Measurements from ENCODE around the gene SLC12A1.

Gene SLC12A1

DNA sequence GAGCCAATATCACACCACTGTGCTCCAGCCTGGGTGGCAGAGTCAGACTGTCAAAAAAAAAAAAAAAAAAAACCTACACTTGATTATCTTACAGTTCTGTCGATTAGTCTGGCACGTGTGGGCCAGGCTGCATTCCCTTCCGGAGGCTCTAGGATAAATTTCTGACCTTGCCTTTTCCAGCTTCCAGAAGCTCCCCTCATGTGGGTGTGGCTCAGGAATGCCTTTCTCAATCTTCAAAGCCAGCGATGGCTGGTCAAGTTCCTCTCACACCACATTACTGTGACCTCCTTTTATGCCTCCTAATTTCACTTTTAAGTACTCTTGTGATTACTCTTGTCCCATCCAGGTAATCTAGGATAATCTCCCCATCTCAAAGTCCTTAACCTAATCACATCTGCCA is 66.9 kb downstream of the SLC12A1 start:
- H3K27me3 Mint-ChIP-seq: peaks cover 5% of the 10 kb centered on the region
- no peaks in the 10 kb centered on the region for H3K36me3 Mint-ChIP-seq (ENCODE audit: low read depth)
- no peak overlapping the region for H3K27ac Mint-ChIP-seq
- H3K4me1 Mint-ChIP-seq (ENCODE audit: low read depth): no peaks in the 10 kb centered on the region
- no peak overlapping the region for H3K4me3 Mint-ChIP-seq
- H3K9me3 Mint-ChIP-seq: no peaks in the 10 kb centered on the region

DNA sequence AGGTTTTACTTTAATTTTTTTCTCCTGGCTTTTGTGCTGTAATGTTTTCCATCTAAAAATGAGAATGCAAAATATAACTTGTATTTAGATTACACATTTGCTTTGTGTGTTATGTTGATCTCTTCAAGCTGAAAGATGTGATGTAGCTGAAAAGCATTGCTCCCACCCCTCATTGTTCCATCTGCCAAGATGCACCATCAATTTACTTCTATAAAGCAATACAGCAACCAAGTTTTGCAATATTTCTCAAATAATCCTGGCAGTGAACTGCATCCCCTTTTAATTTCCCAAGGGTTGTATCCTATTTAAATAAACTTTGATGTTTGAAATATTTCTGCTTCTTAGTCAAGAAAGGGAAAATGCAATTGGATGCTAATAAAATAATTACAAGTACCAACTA is 72.6 kb downstream of the SLC12A1 start:
- Mint-ChIP-seq H3K27me3 (no peaks in the 10 kb centered on the region), H3K27ac (no peak overlapping the region), H3K36me3 (ENCODE audit: low read depth) (no peaks in the 10 kb centered on the region), H3K4me3 (no peak overlapping the region), H3K9me3 (no peaks in the 10 kb centered on the region), H3K4me1 (ENCODE audit: low read depth) (no peaks in the 10 kb centered on the region)

DNA sequence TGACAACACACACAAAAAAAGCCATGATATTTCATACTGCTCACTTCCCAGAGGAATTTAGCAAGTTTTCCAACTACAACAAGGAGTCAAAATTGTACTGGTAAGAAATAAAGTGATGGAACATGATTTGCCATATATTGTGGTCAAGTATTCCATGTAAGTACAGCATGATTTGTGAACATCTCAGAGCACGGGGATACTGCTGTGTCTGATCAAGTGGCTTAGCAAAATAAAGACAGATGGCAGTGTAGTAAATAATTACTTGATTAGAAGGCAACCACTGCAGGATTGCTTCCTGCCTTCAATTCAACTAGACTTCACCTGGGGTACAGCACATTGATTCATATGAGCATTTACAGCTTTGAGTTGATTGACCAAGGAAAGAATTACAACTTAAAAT is 73.5 kb downstream of the SLC12A1 start:
- Mint-ChIP-seq H3K27ac (no peak overlapping the region), H3K4me3 (no peak overlapping the region), H3K4me1 (ENCODE audit: low read depth) (no peaks in the 10 kb centered on the region), H3K36me3 (ENCODE audit: low read depth) (no peaks in the 10 kb centered on the region), H3K9me3 (no peaks in the 10 kb centered on the region), H3K27me3 (no peaks in the 10 kb centered on the region)

DNA sequence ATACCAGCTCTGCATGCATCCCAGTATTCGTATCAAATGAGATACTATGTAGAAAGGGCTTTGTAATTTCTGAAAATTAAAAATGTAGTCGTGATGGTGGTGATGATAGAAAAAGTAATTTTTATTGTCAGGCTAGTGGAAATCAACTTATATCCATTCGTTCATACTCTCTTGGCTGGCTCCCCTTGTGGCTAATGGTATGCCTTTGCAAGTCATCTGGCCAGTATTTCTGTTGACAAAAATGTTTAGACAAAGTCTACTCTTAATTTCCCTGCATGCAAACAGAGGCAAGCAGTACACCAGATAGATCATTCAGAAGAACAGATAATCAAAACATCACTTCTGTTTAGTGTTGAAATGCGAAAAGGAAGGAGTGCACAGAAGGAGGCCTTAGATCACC is 75.6 kb downstream of the SLC12A1 start:
- Mint-ChIP-seq H3K27me3 (no peaks in the 10 kb centered on the region), H3K9me3 (no peaks in the 10 kb centered on the region), H3K4me3 (no peak overlapping the region), H3K4me1 (ENCODE audit: low read depth) (no peaks in the 10 kb centered on the region), H3K36me3 (ENCODE audit: low read depth) (no peaks in the 10 kb centered on the region), H3K27ac (no peak overlapping the region)

DNA sequence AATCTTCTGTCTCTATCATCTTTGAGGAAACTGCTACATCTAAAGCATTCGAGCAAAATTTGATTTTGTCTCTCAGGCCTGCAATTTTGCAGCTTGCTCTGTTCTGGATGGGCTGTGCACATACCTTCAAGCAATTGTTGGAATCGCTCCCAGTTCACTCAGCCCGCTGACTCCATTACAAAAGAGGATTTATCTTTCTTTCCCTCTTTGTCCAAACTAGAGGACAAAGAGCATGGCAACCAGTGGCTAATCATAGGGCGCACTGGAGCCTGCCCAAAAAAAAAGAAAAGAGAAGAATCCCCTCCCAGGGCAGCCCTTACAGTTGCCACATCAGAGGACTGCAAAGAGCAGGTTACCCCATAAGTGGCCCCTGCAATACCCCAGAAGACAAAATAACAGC is 76.1 kb downstream of the SLC12A1 start:
- no peak overlapping the region for H3K27ac Mint-ChIP-seq
- no peak overlapping the region for H3K4me3 Mint-ChIP-seq
- H3K9me3 Mint-ChIP-seq: no peaks in the 10 kb centered on the region
- H3K36me3 Mint-ChIP-seq (ENCODE audit: low read depth): no peaks in the 10 kb centered on the region
- H3K4me1 Mint-ChIP-seq (ENCODE audit: low read depth): no peaks in the 10 kb centered on the region
- H3K27me3 Mint-ChIP-seq: no peaks in the 10 kb centered on the region

DNA sequence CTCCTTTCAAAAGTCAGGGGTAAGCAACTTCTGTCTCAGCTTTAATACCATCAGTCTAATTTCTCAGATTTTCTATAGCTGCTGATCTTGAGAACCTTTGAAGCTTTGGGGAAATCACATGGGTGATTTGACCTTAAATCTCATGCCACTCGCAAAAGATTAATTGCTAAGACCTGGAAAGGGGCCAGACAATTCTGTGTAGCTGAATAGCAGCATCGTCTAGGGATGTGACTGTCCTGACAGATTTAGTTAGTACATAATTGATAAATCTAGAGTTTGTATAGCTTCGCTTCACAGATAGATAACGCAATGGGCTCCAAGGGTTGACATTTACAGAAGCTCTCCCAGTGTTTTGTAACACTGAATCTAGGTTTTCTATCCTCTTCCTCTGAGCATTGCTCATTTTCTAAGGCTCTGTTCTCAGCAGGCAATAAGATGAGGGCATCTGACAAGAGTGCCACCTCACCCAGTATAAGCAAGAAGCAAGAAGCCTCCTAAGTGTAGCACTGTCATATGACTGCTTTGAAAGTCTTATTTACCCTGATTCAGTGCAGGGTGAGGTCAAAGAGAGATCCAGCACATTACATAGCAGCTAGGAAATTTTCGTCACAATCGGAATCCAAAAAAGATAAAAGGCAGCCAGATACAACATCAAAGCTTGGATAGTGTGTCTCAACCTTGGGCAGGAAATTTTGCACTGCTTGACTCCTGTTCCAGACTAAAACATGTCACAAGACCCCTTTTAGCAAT is 77.5 kb downstream of the SLC12A1 start:
- H3K9me3 Mint-ChIP-seq: no peaks in the 10 kb centered on the region
- no peak overlapping the region for H3K4me3 Mint-ChIP-seq
- H3K4me1 Mint-ChIP-seq (ENCODE audit: low read depth): no peaks in the 10 kb centered on the region
- no peaks in the 10 kb centered on the region for H3K27me3 Mint-ChIP-seq
- H3K27ac Mint-ChIP-seq: no peak overlapping the region
- H3K36me3 Mint-ChIP-seq (ENCODE audit: low read depth): no peaks in the 10 kb centered on the region

DNA sequence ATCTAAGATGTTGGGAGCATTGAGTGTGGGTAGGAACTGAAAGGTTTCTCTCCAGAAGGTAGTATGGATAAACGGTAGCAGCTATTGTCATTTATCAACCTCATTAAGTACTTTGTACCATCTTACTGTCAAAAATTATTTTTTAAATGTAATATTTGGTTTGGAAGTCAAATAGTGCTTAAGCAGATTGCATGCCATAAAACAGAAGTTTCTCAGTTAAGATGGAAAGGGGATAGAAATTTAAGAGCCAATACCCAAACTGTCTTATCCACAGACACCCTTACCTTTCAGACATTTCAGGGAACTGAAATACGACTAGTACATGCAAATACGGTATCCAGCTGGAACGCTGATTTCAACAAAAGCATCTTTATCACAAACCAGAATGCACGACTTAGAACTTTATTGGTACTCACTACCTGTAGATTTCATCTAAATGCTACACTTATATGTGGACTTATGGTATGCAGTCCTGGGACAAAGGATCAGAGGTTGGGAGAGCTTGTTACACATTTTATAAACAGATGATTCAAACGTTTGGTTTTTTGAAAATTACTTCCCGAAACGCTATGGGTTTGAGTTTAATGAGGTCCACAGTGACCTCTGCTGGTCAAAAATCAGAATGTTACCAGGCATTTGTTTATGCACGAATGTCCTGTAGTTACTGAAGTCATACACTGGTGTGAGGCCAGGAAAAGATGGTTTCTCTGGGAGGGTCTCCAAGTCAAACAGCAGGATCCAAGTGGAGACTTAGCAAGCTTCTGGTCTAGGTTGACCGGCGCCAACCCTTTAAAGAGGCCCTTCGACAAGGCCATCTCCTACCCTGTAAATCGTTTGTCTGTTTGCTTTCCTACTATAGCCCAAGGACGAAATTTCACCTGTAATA is 79.5 kb downstream of the SLC12A1 start:
- H3K27me3 Mint-ChIP-seq: no peaks in the 10 kb centered on the region
- H3K9me3 Mint-ChIP-seq: no peaks in the 10 kb centered on the region
- no peaks in the 10 kb centered on the region for H3K36me3 Mint-ChIP-seq (ENCODE audit: low read depth)
- no peak overlapping the region for H3K4me3 Mint-ChIP-seq
- H3K27ac Mint-ChIP-seq: no peak overlapping the region
- H3K4me1 Mint-ChIP-seq (ENCODE audit: low read depth): no peaks in the 10 kb centered on the region

DNA sequence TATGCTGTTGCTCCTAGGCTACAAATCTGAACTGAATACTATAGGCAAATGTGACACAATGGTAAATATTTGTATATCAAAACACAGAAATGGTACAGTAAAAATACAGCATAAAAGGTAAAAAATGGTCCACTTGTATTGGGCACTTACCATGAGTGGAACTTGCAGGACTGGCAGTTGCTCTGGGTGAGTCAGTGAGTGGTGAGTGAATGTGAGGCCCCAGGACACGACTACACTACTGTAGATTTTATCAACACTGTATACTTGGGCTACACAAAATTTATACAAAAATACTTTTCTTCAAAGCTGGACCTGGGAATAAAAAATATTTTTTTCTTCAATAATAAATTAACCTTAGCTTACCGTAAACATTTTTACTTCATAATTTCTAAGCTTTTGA is 83.5 kb downstream of the SLC12A1 start:
- no peaks in the 10 kb centered on the region for H3K36me3 Mint-ChIP-seq (ENCODE audit: low read depth)
- no peak overlapping the region for H3K4me3 Mint-ChIP-seq
- no peak overlapping the region for H3K27ac Mint-ChIP-seq
- H3K27me3 Mint-ChIP-seq: no peaks in the 10 kb centered on the region
- no peaks in the 10 kb centered on the region for H3K4me1 Mint-ChIP-seq (ENCODE audit: low read depth)
- H3K9me3 Mint-ChIP-seq: no peaks in the 10 kb centered on the region

DNA sequence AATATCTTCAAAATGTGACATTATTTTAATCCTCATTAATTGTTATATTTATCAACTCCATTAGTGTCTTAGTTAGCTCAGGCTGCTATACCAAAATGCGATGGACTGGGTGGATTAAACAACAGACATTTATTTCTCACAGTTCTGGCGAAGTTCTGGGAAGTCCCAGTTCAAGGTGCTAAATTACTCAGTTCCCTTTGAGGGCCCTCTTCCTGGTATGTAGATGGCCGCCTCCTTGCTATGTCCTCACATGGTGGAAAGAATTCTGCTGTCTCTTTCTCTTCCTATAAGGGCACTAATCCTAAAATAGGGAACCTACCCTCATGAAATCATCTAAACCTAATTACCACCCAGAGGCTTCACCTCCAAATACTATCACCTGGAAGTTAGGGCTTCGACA is 86.4 kb downstream of the SLC12A1 start:
- no peaks in the 10 kb centered on the region for H3K36me3 Mint-ChIP-seq (ENCODE audit: low read depth)
- H3K27ac Mint-ChIP-seq: no peak overlapping the region
- no peaks in the 10 kb centered on the region for H3K4me1 Mint-ChIP-seq (ENCODE audit: low read depth)
- no peaks in the 10 kb centered on the region for H3K27me3 Mint-ChIP-seq
- H3K4me3 Mint-ChIP-seq: no peak overlapping the region
- H3K9me3 Mint-ChIP-seq: no peaks in the 10 kb centered on the region

DNA sequence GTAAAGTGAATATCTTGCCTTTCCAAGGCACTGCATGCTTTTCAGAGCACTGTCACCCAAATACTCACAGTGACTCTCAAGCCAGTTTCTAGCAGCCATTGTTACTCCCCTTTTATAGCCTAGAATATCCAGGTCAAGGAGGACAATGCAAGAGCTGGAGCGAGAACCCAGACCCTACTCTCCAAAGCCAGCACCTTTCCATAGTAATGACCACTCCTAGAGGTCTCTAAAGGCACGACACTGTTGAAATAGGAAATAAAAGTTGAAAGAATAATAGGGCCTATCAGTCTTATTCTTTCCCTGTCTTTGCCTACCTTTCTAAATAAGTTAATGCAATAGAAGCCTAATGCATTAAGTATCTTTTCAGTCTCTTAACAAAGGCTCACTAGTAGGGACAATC is 91.6 kb downstream of the SLC12A1 start:
- H3K9me3 Mint-ChIP-seq: no peaks in the 10 kb centered on the region
- no peak overlapping the region for H3K4me3 Mint-ChIP-seq
- H3K27ac Mint-ChIP-seq: no peak overlapping the region
- H3K36me3 Mint-ChIP-seq (ENCODE audit: low read depth): no peaks in the 10 kb centered on the region
- H3K4me1 Mint-ChIP-seq (ENCODE audit: low read depth): no peaks in the 10 kb centered on the region
- H3K27me3 Mint-ChIP-seq: no peaks in the 10 kb centered on the region

DNA sequence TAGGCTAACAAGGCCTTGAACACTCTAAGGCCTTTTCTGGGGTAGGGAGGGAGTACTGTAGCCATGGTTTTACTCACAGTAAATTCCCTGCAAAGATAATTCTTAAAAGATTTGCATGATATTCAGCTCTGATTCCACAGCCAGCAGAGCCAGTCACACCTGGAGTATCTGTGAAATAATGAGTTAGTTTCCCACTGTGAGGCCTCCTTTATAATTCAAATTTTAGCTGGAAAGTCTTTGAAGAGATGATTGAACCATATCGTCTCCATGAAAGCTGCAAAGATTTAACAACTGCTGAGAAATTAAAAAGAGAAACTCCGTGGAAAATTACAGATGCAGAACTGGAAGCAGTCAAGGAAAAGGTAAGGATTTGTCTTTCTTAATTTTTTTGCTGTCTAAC is 92.8 kb downstream of the SLC12A1 start:
- Mint-ChIP-seq H3K36me3 (ENCODE audit: low read depth) (no peaks in the 10 kb centered on the region), H3K4me3 (no peak overlapping the region), H3K4me1 (ENCODE audit: low read depth) (no peaks in the 10 kb centered on the region), H3K9me3 (no peaks in the 10 kb centered on the region), H3K27ac (no peak overlapping the region), H3K27me3 (no peaks in the 10 kb centered on the region)

DNA sequence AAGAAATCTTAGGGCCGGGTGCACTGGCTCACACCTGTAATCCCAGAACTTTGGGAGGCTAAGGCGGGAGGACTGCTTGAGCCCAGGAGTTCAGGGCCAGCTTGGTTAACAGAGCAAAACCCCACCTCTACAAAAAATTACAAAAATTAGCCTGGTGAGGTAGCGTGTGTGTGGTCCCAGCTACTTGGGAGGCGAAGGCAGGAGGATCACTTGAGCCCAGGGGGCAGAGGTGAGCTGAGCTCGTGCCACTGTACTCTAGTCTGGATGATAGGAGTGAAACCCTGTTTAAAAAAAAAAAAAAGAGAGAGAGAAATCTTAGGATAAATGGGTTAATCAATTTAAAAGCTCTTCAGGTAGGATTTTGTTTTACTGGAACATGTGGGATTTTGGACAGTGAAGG is 93.9 kb downstream of the SLC12A1 start:
- no peak overlapping the region for H3K27ac Mint-ChIP-seq
- H3K36me3 Mint-ChIP-seq (ENCODE audit: low read depth): no peaks in the 10 kb centered on the region
- no peak overlapping the region for H3K4me3 Mint-ChIP-seq
- no peaks in the 10 kb centered on the region for H3K9me3 Mint-ChIP-seq
- H3K27me3 Mint-ChIP-seq: no peaks in the 10 kb centered on the region
- no peaks in the 10 kb centered on the region for H3K4me1 Mint-ChIP-seq (ENCODE audit: low read depth)

DNA sequence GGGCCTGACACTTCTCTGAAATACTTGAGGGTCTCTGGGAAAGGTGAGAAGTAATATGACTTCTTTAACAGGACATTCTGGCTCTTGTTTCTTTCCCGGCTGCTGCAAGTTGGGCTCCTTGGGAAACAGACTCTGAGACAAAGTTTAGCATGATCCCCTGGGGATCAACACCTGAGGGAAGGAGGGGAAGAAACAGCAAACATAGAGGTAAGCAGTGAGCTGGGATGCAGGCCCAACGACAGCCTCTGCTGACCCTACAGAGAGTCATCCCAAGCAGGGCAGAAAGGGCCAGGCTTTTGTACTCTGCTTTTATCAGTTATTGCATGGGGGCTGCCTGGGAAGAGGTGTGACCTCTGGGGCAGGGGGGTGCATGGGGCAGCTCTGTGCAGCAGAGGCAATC is 98.3 kb downstream of the SLC12A1 start:
- Mint-ChIP-seq H3K27me3 (no peaks in the 10 kb centered on the region), H3K4me1 (ENCODE audit: low read depth) (no peaks in the 10 kb centered on the region), H3K27ac (no peak overlapping the region), H3K9me3 (no peaks in the 10 kb centered on the region), H3K4me3 (no peak overlapping the region), H3K36me3 (ENCODE audit: low read depth) (no peaks in the 10 kb centered on the region)

DNA sequence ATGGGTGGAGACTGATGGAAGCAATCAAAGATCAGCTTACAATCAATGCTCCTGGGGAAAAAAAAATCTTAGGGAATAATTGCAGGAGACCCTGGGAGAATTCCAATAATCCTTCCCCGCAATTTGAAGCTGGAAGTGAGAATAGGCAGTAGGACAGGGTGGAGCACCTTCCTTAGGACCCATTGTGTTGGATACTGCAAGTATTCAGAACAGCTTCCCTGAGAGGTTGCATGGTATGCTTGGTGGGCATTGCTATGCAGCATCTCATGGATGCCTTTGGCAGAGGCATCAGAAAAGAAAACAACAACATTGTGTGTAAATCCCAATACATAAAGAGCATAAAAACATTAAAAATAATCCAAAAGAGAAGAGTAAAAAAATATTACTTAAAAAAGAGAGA is 100.5 kb downstream of the SLC12A1 start:
- Mint-ChIP-seq H3K4me1 (ENCODE audit: low read depth) (no peaks in the 10 kb centered on the region), H3K36me3 (ENCODE audit: low read depth) (no peaks in the 10 kb centered on the region), H3K27me3 (no peaks in the 10 kb centered on the region), H3K9me3 (no peaks in the 10 kb centered on the region), H3K27ac (no peak overlapping the region), H3K4me3 (no peak overlapping the region)

DNA sequence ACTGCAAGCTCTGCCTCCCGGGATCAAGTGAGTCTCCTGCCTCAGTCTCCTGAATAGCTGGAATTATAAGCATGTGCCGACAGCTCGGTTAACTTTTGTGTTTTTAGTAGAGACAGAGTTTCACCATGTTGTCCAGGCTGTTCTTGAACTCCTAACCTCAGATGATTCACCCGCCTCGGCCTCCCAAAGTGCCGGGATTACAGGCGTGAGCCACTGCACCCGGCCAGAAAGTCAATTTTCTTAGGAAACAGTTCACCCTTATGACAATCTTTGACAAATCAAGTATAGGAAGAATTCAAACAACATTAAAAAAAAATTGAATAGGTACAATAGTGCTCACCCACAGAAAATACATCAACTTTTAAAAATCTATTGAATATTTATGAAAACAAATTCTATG is 101.5 kb downstream of the SLC12A1 start:
- Mint-ChIP-seq H3K27me3 (no peaks in the 10 kb centered on the region), H3K4me1 (ENCODE audit: low read depth) (no peaks in the 10 kb centered on the region), H3K27ac (no peak overlapping the region), H3K36me3 (ENCODE audit: low read depth) (no peaks in the 10 kb centered on the region), H3K4me3 (no peak overlapping the region), H3K9me3 (no peaks in the 10 kb centered on the region)

DNA sequence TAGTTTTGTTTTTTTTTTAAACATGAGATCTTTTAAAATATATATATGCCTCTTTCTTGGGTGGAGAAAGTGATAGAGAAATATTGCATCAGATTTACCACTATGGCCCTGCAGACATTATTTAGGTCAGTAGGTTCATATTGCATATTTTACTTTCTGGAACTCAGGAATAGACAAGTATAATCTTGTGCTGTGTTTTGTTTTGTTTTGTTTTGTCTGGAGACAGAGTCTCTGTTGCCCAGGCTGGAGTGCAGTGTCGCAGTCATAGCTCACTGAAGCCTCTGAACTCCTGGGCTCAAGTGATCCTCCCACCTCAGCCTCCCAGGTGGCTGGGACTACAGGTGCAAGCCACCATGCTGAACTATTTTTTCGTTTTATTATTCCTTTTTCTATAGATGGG is 103.6 kb downstream of the SLC12A1 start:
- no peaks in the 10 kb centered on the region for H3K4me1 Mint-ChIP-seq (ENCODE audit: low read depth)
- no peaks in the 10 kb centered on the region for H3K27me3 Mint-ChIP-seq
- no peak overlapping the region for H3K4me3 Mint-ChIP-seq
- no peaks in the 10 kb centered on the region for H3K36me3 Mint-ChIP-seq (ENCODE audit: low read depth)
- H3K27ac Mint-ChIP-seq: no peak overlapping the region
- no peaks in the 10 kb centered on the region for H3K9me3 Mint-ChIP-seq
